Measurements from ENCODE around the gene ACTL8.

The ACTL8 gene

GRCh38 chr1:17805869-17806684, 50.9 kb downstream of the ACTL8 start:
- no peak for DNase-seq

DNA sequence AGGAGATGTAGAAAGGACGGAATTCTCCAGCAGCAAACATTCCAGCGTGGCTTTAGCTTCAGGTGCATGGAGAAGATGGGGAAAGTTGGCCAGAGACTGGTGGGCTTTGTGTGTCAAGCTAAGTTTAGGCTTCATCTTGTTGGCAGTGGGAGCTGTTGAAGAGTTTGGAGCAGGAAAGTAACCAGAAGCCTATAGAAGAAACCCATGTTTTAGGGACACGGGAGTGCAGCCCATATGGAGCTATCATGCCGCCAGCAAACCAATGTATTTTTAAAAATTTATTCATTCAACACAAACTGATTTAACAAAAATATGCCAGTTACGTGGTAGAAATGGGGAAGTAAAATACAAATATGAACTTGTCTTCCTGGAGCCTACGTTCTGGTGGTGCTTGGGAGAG, 53.7 kb downstream of the ACTL8 start:
- no peak for DNase-seq

- DNase-seq = no peak
Measured at GRCh38 chr1:17810668-17811067, 55.5 kb downstream of the ACTL8 start.

GRCh38 chr1:17816511-17816910, 61.4 kb downstream of the ACTL8 start:
- no peak for DNase-seq

DNA sequence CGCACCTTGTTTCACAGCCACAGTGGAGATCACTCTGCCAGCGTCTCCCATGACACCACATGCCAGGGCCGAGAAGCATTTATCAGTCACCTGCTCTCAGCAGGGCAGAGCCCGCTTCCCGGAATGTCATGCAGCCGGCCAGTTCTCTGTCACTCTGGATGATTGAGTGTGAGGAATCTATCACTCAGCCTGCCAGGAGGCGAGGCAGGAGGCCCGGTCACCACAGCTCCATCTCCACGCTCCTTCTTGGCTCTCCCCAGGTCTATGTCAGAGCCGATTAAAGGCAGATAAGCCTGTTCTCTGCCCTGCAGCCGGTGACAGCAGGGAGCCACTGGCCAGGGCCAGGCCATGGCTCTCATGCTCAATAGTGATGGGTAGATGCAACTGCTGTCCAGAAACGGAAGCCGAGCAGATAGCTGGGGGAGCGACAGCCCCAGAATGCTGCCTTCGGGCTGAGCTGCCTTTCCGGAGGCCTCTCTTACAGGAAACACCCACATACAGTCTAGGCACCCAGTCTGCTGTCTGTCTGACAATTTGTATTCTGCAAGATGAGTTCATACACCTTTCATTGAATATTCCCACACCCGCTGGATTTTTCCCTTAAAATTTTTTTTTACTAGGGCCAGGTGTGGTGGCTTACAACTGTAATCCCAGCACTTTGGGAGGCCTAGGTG, 64.1 kb downstream of the ACTL8 start:
- no peak for DNase-seq

GRCh38 chr1:17820198-17820597, 65.1 kb downstream of the ACTL8 start:
- no peak for DNase-seq

- no peak for DNase-seq
Measured at GRCh38 chr1:17822741-17823426, 67.8 kb downstream of the ACTL8 start.

- DNase-seq = no peak
Measured at GRCh38 chr1:17825273-17826164, 70.4 kb downstream of the ACTL8 start.

DNA sequence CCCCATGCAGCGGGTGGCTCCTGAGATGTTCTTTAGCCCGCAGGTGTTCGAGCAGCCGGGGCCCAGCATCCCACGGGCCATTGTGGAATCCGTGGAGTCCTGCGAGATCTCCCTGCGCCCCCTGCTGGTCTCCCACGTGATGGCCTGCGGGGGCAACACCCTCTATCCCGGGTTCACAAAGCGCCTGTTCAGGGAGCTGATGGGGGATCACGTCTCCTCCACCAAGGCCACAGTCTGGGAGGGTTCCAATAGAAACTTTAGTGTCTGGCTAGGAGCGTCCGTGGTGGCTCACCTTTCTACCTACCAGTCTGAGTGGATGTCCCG, 71.0 kb downstream of the ACTL8 start:
- DNase-seq = no peak

GRCh38 chr1:17828991-17829390, 73.9 kb downstream of the ACTL8 start:
- no peak for DNase-seq

DNA sequence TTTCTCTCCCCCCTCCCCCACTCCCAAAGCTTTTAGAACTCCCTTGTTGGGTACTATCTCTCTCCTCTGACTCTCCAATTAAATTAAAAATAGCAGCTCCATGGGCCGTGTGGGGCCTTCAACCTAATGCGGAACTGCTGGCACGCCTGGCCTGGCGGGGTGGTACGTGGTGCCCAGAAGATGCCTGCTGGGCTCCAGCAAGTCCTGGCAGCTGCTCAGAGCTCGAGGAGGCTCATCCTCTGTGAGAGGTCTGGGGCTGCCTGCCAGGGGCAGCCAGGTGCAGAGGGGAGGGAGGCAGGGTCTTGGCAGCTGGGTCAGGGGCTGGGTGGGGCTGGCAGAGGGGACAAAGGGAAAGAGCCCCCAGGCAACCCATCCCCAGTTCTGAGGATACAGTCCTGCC, 74.4 kb downstream of the ACTL8 start:
- DNase-seq = no peak

DNA sequence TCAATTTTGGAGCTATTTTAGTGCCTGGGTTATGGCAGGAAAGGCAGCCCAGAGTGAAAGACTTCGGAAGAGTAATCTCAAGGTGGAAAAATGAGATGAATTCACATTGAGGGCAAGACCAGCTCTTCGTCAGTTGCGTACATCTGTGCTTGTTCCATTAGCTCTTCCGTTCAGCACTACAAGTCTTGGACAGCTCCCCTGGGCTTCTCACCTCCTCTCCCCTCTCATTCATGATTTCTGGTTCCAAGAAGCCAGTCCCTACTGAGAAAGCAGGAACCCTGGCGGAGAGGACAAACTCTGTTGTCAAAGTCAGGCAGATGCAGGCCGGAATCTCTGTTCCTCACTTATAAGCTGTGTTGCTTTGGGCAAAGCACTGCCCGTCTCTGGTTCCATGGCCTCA, 76.5 kb downstream of the ACTL8 start:
- no peak for DNase-seq

- no peak for DNase-seq
Measured at GRCh38 chr1:17833661-17834501, 78.7 kb downstream of the ACTL8 start.

- DNase-seq = no peak
Measured at GRCh38 chr1:17834561-17835100, 79.5 kb downstream of the ACTL8 start.

- no peak for DNase-seq
Measured at GRCh38 chr1:17837233-17838030, 82.3 kb downstream of the ACTL8 start.

GRCh38 chr1:17839641-17840196, 84.6 kb downstream of the ACTL8 start:
- DNase-seq = no peak

DNA sequence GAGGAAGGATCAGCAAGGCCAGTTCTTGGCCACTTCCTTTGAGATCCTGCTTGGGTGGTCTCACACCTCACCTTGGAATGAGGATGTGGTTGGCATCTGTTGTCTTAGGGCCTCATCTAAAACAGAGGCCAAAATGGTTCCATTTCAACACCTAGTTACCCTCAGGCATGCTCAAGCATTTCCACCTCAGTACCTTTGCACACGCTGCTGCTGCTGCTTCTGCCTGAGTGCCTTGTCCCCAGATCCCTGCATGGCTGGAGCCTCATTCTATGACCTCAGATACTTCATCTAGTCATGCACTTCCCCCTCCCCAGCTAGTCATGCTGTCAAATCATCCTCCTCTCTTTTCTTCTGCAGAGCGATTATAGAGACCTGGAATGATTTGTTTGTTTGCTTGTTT, 86.8 kb downstream of the ACTL8 start:
- no peak for DNase-seq

- DNase-seq = no peak
Measured at GRCh38 chr1:17842686-17843085, 87.6 kb downstream of the ACTL8 start.

DNA sequence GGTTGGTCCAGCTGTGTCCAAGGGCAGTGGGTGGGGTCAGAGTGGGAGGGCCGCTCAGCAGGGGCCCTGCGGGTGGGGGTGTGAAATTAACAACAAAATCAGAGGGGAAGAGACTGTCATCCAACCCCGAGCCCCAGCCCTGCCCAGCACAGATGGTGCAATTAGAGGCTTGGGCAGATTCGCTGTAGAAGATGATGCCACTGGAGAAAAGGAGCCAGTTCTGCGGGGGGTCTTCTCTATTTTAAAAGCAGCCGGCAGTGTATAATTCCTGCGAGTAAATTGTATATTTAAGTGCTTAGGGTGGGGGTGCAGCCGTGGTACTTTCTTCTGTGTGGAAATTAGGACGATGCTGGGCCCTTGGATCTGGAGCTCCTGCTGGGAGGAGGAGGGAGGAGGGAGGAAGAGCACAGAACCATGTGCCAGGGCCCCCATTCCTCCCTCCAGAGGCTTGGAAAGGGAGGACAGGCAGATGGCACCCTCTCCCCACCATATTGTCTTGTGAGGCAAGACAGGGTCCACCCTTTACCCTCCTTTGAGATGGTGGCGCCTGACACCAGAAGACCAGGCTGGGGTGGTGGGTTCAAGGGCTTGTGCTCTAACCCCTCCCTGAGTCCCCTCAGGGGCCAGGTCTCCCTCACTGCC, 89.2 kb downstream of the ACTL8 start:
- DNase-seq = no peak

- no peak for DNase-seq
Measured at GRCh38 chr1:17845583-17845982, 90.5 kb downstream of the ACTL8 start.

All from activated gamma-delta T cell (primary cell).